EL (cell line): ENCODE measurements around the gene C19orf81.
"Not testable (repeated sequence)": the region's sequence is repeated elsewhere in the genome, so short reads cannot be mapped to it uniquely, and the experiment has no call there.

Source experiments
- DNase-seq: peaks from one replicate; pipeline ENCODE4 v3.0.0-alpha.2; 2016

C19orf81 gene

DNA sequence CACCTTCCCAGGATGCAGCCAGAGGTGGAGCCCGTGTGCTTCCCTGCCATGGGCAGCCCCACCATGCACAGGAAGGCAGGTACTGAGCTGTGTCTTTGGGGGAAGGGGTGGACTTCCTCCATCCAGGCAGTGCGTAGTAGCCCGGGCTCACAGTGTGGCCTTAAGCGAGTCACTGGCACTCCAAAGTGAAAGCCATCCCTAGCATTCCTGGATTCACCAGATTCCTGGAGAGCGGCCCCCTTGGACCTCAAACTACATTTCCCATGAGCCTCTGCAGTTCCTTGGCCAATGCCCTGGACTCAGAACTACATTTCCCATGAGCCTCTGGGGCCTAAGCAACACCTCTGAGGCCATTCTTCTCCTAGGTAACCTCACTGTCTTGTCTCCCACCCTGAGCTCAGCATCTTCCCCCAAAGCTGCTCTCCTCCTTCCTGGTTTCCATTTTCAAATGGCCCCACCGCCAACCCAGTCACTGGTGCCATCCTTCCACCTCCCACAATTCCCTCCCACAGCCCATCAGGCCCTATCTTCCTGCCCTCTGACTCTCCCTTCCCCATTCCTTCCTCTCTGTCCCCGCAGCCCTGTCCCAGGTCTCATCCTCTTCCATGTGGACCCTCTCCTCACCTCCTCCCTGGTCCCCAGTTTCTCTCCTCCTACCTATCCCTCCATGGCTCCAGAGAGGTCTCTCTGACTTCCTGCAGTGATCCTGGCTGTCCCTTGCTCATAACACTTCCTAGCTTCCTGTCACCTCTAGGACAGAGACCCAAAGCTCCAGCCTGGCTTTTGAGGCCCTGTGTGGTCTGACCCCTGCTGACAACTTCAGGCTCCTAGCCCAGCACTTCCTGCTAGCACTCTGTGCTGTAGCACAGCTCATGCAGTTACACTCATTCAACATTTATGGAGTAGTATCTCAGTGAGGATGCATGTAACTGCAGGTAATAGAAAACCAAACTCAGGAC, at the start of gene C19orf81:
TSS of gene C19orf81 (plus strand) at position 13 of the 959 bp plus-strand sequence. CDS start at position 13, 0 bp downstream.
- peak; percentile 41 for DNase-seq

- DNase-seq, result no peak
These were observed 47.7 kb upstream of the C19orf81 start for GRCh38 chr19:50601407-50602088.

DNA sequence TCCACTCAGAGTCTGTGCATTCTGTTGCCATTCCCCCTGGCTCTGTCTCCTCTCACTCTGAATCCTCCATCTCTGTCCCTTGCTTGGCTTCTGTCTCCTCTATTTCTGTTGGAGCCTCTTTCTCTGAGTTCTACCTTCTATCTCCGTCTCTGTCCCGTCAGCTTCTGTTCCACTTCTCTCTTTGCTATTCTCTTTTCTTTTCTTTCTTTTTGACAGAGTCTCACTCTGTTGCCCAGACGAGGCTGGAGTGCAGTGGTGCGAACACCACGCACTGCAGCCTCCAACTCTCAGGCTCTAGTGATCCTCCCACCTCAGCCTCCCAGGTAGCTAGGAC, 47.2 kb upstream of the C19orf81 start:
- DNase-seq, result no peak

GRCh38 chr19:50602496-50602895, 46.7 kb upstream of the C19orf81 start:
- DNase-seq, result no peak

GRCh38 chr19:50602935-50603334, 46.3 kb upstream of the C19orf81 start:
- DNase-seq, result no peak

DNA sequence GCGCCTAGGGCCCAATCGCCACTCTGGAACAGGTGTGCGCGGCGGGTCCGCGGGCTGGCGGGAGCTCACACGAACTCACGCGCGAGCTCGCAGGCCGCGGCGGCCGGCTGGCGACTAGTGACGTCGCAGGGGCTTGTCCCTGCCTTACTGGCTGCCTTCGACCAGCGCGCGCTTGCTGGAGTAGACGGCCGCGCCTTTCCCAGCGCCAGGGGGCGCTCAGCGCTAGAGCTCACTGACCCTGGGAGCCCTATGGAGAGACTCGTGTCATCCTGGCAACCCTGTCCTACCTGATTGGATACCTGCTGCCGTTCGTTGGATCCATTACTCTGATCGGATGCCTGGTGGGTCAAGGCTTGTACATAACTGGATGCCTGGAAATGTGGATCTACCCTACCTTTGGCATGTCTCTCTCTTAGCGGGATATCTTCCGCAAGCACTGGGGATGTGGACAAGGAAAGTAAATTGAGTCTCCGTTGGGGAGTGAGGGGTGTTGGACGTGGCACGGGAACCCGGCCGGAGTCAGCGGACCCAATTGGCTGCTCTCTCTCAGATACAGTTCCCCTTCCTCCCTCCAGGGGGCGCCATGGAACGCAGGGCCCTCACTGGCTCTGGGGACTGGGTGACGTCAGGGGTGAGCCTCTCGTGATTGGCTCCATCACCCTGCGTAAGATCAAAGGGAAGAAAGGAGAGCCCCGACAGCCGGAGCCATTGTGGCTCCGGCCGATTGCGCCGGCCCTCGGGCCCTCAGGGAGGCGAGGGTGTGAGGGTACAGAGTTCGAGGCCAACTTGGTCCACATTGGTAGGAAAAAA, 44.8 kb upstream of the C19orf81 start:
- DNase-seq, result not testable (repeated sequence)

DNA sequence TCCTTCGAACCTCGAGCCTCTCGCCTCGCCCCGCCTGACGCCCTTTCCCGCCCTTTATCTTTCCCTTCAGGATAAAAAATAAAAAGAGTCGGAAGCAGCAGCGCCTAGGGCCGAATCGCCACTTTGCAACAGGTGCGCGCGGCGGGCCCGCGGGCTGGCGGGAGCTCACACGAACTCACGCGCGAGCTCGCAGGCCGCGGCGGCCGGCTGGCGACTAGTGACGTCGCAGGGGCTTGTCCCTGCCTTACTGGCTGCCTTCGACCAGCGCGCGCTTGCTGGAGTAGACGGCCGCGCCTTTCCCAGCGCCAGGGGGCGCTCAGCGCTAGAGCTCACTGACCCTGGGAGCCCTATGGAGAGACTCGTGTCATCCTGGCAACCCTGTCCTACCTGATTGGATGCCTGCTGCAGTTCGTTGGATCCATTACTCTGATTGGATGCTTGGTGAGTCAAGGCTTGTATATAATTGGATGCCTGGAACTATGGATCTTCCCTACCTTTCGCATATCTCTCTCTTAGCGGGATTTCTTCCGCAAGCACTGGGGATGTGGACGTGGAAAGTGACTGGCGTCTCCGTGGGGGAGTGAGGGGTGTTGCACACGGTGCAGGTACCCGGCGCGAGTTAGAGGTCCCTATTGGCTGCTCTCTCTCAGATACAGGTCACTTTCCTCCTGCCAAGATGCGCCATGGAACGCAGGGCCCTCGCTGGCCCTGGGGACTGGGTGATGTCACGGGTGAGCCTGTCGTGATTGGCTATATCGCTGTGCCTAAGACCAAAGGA, 43.0 kb upstream of the C19orf81 start:
- not testable (repeated sequence) for DNase-seq

GRCh38 chr19:50607388-50607787, 41.9 kb upstream of the C19orf81 start:
- no peak for DNase-seq

- DNase-seq, result peak; percentile 57
These were observed 41.1 kb upstream of the C19orf81 start for GRCh38 chr19:50607874-50608785.

GRCh38 chr19:50612504-50613404, 36.5 kb upstream of the C19orf81 start:
- DNase-seq, result not testable (repeated sequence)

DNA sequence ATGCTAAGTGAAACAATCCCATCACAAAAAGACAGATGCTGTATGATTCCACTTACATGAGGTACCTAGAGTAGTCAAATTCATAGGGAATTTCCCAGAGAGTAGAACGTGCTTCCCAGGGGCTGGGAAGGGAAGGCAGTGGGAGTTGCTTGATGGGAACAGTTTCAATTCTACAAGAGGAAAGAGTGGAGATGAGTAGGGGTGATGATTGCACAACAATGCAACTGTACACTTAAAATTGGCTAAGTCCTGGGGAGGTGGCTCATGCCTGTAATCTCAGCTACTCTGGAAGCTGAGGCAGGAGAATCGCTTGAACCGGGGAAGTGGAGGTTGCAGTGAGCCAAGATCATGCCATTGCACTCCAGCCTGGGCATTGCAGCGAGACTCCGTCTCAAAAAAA, 30.9 kb upstream of the C19orf81 start:
- not testable (repeated sequence) for DNase-seq

- DNase-seq, result not testable (repeated sequence)
These were observed 30.1 kb upstream of the C19orf81 start for GRCh38 chr19:50619184-50619583.

- DNase-seq, result not testable (repeated sequence)
These were observed 28.8 kb upstream of the C19orf81 start for GRCh38 chr19:50620394-50620906.

GRCh38 chr19:50624949-50625600, 24.2 kb upstream of the C19orf81 start:
- no peak for DNase-seq

DNA sequence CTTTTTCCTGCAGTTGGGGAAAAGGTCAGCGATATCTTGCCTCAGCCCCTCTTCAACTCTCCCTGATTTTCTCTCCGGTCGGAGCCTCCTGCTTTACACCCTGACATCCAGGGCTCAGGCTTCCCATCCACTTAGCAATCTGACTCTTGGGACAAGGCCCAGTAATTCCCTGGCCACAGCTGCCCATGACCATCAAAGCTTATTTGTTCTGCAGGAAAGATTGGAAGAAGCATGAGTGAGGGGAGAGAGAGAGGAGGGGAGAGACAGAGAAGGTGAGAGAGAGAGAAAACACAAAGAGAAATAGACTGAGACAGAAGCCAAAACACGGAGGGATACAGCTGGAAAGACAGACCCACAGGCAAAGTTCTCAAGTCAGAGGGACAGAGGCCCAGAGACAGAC, 23.2 kb upstream of the C19orf81 start:
- DNase-seq, result no peak

GRCh38 chr19:50626795-50627194, 22.4 kb upstream of the C19orf81 start:
- DNase-seq, result no peak

DNA sequence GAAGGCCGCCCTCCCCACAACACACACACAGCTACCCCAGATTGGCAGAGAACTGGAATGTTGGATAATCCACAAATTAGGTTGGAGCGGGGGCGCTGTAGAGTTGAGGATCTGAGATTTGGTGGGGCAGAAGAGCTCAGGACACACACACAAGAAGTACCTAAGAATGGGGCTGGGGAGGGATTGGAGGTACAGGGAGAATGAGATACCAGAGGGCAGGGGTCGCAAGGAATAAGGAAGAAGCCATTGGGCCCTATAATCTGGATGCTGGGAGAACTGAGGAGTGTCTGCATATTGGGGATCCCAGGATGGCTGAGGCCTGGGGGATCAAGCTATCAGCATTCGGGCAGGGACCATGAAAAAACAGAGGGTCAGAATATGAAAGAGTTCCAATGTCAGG, 21.1 kb upstream of the C19orf81 start:
- no peak for DNase-seq

DNA sequence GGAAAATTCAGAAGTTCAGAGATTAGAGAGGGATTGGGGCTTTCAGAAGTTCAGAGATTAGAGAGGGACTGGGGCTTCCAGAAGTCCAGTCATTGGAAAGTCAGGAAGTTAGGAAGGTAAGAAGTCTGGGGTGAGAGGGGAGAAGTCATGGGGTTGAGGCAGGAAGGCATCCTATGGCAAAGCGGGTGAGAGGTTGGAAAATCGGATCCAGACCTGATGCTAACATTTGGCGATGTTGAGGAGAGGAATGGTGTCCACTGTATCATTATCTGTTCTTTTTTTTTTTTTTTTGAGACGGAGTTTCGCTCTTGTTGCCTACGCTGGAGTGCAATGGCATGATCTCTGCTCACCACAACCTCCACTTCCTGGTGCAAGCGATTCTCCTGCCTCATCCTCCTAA, 20.7 kb upstream of the C19orf81 start:
- no peak for DNase-seq

- no peak for DNase-seq
These were observed 20.1 kb upstream of the C19orf81 start for GRCh38 chr19:50629194-50629593.
